IMR-90 (cell line): ENCODE results near the gene CBLN2. TPM values are rescaled to one million over a fixed set of nuclear protein-coding genes. Genes with fewer than 3 reads are reported as not detected.

Experiments
- ATAC-seq: fragments of 200-7000 bp; cut with Tn5 transposase; 2 replicates; pipeline ENCODE4 v1.9.1; 2020; ENCODE audit warnings: low read depth, mild to moderate bottlenecking, moderate library complexity
- BruUV-seq: library from RNA; stranded (reverse); fragments of 400-500 nt; replicated peaks from 2 replicates; lab custom pipeline; 2021; lab: Mats Ljungman, UMichigan
- CTCF ChIA-PET: fragments of 300-600 bp; formaldehyde crosslinking; extraction: SDS; loops from one replicate; lab custom pipeline; 2021; ENCODE audit warnings: antibody characterized with exemption; lab: Yijun Ruan, JAX
- POLR2A ChIA-PET: fragments of 300-600 bp; sonication (Branson Sonifier 250); formaldehyde crosslinking; loops from one replicate; lab custom pipeline; 2022; ENCODE audit warnings: antibody characterized with exemption; ENCODE audit not compliant: unreplicated experiment; lab: Charles Lee
- DNase-seq: peaks from one replicate; pipeline ENCODE4 v3.0.0; 2013
- H2AFZ ChIP-seq: replicated peaks from 2 replicates; pipeline ENCODE3; 2013; ENCODE audit warnings: low read length, mild to moderate bottlenecking; ENCODE audit not compliant: poor library complexity
- H2AK5ac ChIP-seq: 2 replicates; pipeline ENCODE4 v1.6.1; 2013; ENCODE audit warnings: low read depth, low read length, inconsistent platforms
- H2AK9ac ChIP-seq: replicated peaks from 2 replicates; pipeline ENCODE3; 2013; ENCODE audit warnings: mild to moderate bottlenecking, low read depth, low read length, moderate library complexity; ENCODE audit not compliant: poor library complexity
- H2BK120ac ChIP-seq: 2 replicates; pipeline ENCODE4 v1.6.1; 2013; ENCODE audit warnings: low read depth, low read length, inconsistent platforms
- H2BK15ac ChIP-seq: 3 replicates; pipeline ENCODE4 v1.6.1; 2013; ENCODE audit warnings: low read depth, low read length, inconsistent platforms
- H2BK20ac ChIP-seq: 2 replicates; pipeline ENCODE4 v1.6.1; 2013; ENCODE audit warnings: low read depth, mild to moderate bottlenecking, inconsistent platforms, low read length, moderate library complexity
- H2BK5ac ChIP-seq: 2 replicates; pipeline ENCODE4 v1.6.1; 2013; ENCODE audit warnings: mild to moderate bottlenecking, low read depth, low read length, inconsistent platforms; ENCODE audit not compliant: poor library complexity, severe bottlenecking
- H3K14ac ChIP-seq: replicated peaks from 2 replicates; pipeline ENCODE4 v1.6.1; 2013; ENCODE audit warnings: low read depth, low read length, inconsistent platforms
- H3K18ac ChIP-seq: 2 replicates; pipeline ENCODE4 v1.6.1; 2013; ENCODE audit warnings: low read depth, low read length, control low read depth
- H3K23ac ChIP-seq: 2 replicates; pipeline ENCODE4 v1.6.1; 2013; ENCODE audit warnings: low read depth, low read length, inconsistent platforms
- H3K27ac ChIP-seq: 2 replicates; pipeline ENCODE4 v1.5.1; 2013; ENCODE audit warnings: mild to moderate bottlenecking, control low read depth, low read length; ENCODE audit not compliant: insufficient read depth
- H3K27me3 ChIP-seq: 2 replicates; pipeline ENCODE4 v1.6.1; 2013; ENCODE audit warnings: low read length; ENCODE audit not compliant: control insufficient read depth, insufficient read depth
- H3K36me3 ChIP-seq: 2 replicates; pipeline ENCODE4 v1.6.1; 2013; ENCODE audit warnings: low read length, mixed read lengths; ENCODE audit not compliant: control insufficient read depth, insufficient read depth
- H3K4ac ChIP-seq: 2 replicates; pipeline ENCODE4 v1.6.1; 2013; ENCODE audit warnings: low read depth, low read length, inconsistent platforms
- H3K4me1 ChIP-seq: 2 replicates; pipeline ENCODE4 v1.6.1; 2013; ENCODE audit warnings: low read length, mixed read lengths; ENCODE audit not compliant: control insufficient read depth, insufficient read depth
- H3K4me2 ChIP-seq: 2 replicates; pipeline ENCODE4 v1.6.1; 2013; ENCODE audit warnings: low read depth, mild to moderate bottlenecking, control low read depth, low read length, moderate library complexity
- H3K4me3 ChIP-seq: 2 replicates; pipeline ENCODE4 v1.5.1; 2013; ENCODE audit warnings: low read depth, mild to moderate bottlenecking, control low read depth, low read length, moderate library complexity; ENCODE audit not compliant: insufficient read depth
- H3K56ac ChIP-seq: 2 replicates; pipeline ENCODE4 v1.6.1; 2013; ENCODE audit warnings: low read length, inconsistent platforms; ENCODE audit not compliant: insufficient read depth; ENCODE audit errors: extremely low read depth
- H3K79me1 ChIP-seq, 2 experiments: 2 replicates each; pipeline ENCODE4 v1.6.1; 2013; ENCODE audit warnings: low read length in 2 of 2, inconsistent platforms in 1 of 2, low read depth in 1 of 2
- H3K9ac ChIP-seq: 2 replicates; pipeline ENCODE4 v1.6.1; 2013; ENCODE audit warnings: low read depth, low read length, control low read depth
- H3K9me1 ChIP-seq: 2 replicates; pipeline ENCODE4 v1.6.1; 2013; ENCODE audit warnings: low read length, inconsistent platforms; ENCODE audit not compliant: insufficient read depth
- H3K9me3 ChIP-seq: 2 replicates; pipeline ENCODE4 v1.6.1; 2013; ENCODE audit warnings: low read length; ENCODE audit not compliant: control insufficient read depth, insufficient read depth
- H4K20me1 ChIP-seq: 2 replicates; pipeline ENCODE4 v1.6.1; 2013; ENCODE audit warnings: low read length, inconsistent platforms; ENCODE audit not compliant: insufficient read depth
- H4K5ac ChIP-seq: 2 replicates; pipeline ENCODE4 v1.6.1; 2013; ENCODE audit warnings: mild to moderate bottlenecking, low read depth, low read length, control low read depth
- H4K8ac ChIP-seq, 2 experiments: 2 replicates each; pipeline ENCODE4 v1.6.1; 2013; ENCODE audit warnings: low read depth in 2 of 2, low read length in 2 of 2, control low read depth in 1 of 2, inconsistent platforms in 1 of 2
- H4K91ac ChIP-seq: 2 replicates; pipeline ENCODE4 v1.6.1; 2013; ENCODE audit warnings: low read depth, low read length, inconsistent platforms; ENCODE audit not compliant: insufficient read depth
- BHLHE40 ChIP-seq: fragments of 150-350 bp; IDR thresholded peaks from 2 replicates; pipeline ENCODE4 v1.6.1; 2016; ENCODE audit warnings: mild to moderate bottlenecking, low read depth, low read length
- CEBPB ChIP-seq: IDR thresholded peaks from 2 replicates; pipeline ENCODE4 v1.6.1; 2012; ENCODE audit warnings: low read depth, low read length, improper control_type of control experiment
- CHD1 ChIP-seq: IDR thresholded peaks from 2 replicates; pipeline ENCODE4 v1.6.1; 2012; ENCODE audit warnings: low read depth, low read length, improper control_type of control experiment
- CTCF ChIP-seq: conservative IDR thresholded peaks from 2 replicates; pipeline ENCODE4 v1.5.1; 2012; ENCODE audit warnings: mild to moderate bottlenecking, low read depth, low read length, improper control_type of control experiment
- ELK1 ChIP-seq: fragments of 150-350 bp; IDR thresholded peaks from 2 replicates; pipeline ENCODE4 v1.6.1; 2016; ENCODE audit warnings: low read depth, mild to moderate bottlenecking, low read length, moderate library complexity, borderline replicate concordance
- FOS ChIP-seq: fragments of 150-350 bp; IDR thresholded peaks from 2 replicates; pipeline ENCODE4 v1.6.1; 2016; ENCODE audit warnings: low read depth, low read length
- MAFK ChIP-seq: IDR thresholded peaks from 2 replicates; pipeline ENCODE4 v1.6.1; 2012; ENCODE audit warnings: low read depth, low read length, improper control_type of control experiment
- MAZ ChIP-seq: IDR thresholded peaks from 2 replicates; pipeline ENCODE4 v1.6.1; 2012; ENCODE audit warnings: low read depth, mild to moderate bottlenecking, low read length, improper control_type of control experiment, moderate library complexity, borderline replicate concordance
- MXI1 ChIP-seq: IDR thresholded peaks from 2 replicates; pipeline ENCODE4 v1.6.1; 2012; ENCODE audit warnings: low read depth, mild to moderate bottlenecking, low read length, moderate library complexity, borderline replicate concordance
- NFE2L2 ChIP-seq: fragments of 150-350 bp; IDR thresholded peaks from 2 replicates; pipeline ENCODE4 v1.6.1; 2016; ENCODE audit warnings: low read depth, mild to moderate bottlenecking, low read length
- POLR2A ChIP-seq: IDR thresholded peaks from 2 replicates; pipeline ENCODE4 v1.6.1; 2012; ENCODE audit warnings: mild to moderate bottlenecking, low read depth, low read length
- RAD21 ChIP-seq: IDR thresholded peaks from 2 replicates; pipeline ENCODE4 v1.6.1; 2012; ENCODE audit warnings: low read length, improper control_type of control experiment
- RCOR1 ChIP-seq: IDR thresholded peaks from 2 replicates; pipeline ENCODE4 v1.6.1; 2012; ENCODE audit warnings: mild to moderate bottlenecking, low read length, improper control_type of control experiment; ENCODE audit not compliant: insufficient replicate concordance
- RFX5 ChIP-seq: IDR thresholded peaks from 2 replicates; pipeline ENCODE4 v1.8.0; 2012; ENCODE audit warnings: low read depth, mild to moderate bottlenecking, low read length, moderate library complexity
- SMC3 ChIP-seq: fragments of 150-350 bp; IDR thresholded peaks from 2 replicates; pipeline ENCODE4 v1.6.1; 2016; ENCODE audit warnings: low read depth, mild to moderate bottlenecking, antibody characterized with exemption, low read length, moderate library complexity
- USF2 ChIP-seq: fragments of 150-350 bp; IDR thresholded peaks from 2 replicates; pipeline ENCODE4 v1.6.1; 2017; ENCODE audit warnings: mild to moderate bottlenecking, antibody characterized with exemption, low read length, low read depth
- WGBS, 2 experiments: methylation state at CpG; one replicate each; pipeline versions ENCODE4 v1.1.5 to v1.1.7; 2013; ENCODE audit warnings: missing lambda C conversion rate in 2 of 2; ENCODE audit not compliant: insufficient read length in 1 of 2; ENCODE audit errors: extremely low coverage in 2 of 2; 5-methylcytosine and 5-hydroxymethylcytosine counted together
- dilution Hi-C: fragments of 300-500 bp; cut with HindIII; formaldehyde crosslinking; loops from one replicate; pipeline ENCODE4 v1.14.3; 2018; ENCODE audit warnings: low sequenced_read_pairs; ENCODE audit not compliant: unreplicated experiment
- in situ Hi-C: fragments of 300-500 bp; cut with MboI; formaldehyde crosslinking; loops from 3 replicates; pipeline ENCODE4 v1.14.3; 2019; ENCODE audit warnings: low sequenced_read_pairs, inconsistent platforms, mixed read lengths
- intact Hi-C: fragments of 100-400 bp; cut with micrococcal nuclease; formaldehyde crosslinking; loops from 2 replicates; pipeline ENCODE4 v1.10.0; 2022
- polyA plus RNA-seq, 3 experiments: library from polyadenylated mRNA; depleted of rRNA; stranded (reverse); fragments of >200 nt; gene quantifications; 2 replicates each; pipeline ENCODE4 v1.2.3, GENCODE V29; 2012; ENCODE audit warnings: low replicate concordance in 1 of 3
- total RNA-seq: library from RNA; depleted of rRNA; stranded (reverse); fragments of >200 nt; gene quantifications from 2 replicates; pipeline ENCODE4 v1.2.3, GENCODE V29; 2012

Gene CBLN2
- total and polyA plus RNA-seq, 2 of the 4 experiments (the other 2 are of a cell fraction): not detected

GRCh38 chr18:72572896-72573295 is 28.8 kb upstream of the CBLN2 start:
- no peaks in the 10 kb centered on the region for H3K36me3 ChIP-seq

More at GRCh38 chr18:72572896-72573295, 28.8 kb upstream of the CBLN2 start:
- Histone ChIP-seq H2BK120ac (no peak overlapping the region), H3K23ac (no peak overlapping the region), H2AFZ (no peak overlapping the region), H3K4me1 (no peaks in the 10 kb centered on the region), H3K18ac (no peak overlapping the region), H3K9me1 (no peaks in the 10 kb centered on the region), H3K9me3 (peaks cover 5% of the 10 kb centered on the region), H3K4me3 (no peak overlapping the region), H3K27ac (no peak overlapping the region), H4K8ac (no peak overlapping the region), H3K4ac (no peak overlapping the region), H4K91ac (no peak overlapping the region), H3K56ac (no peak overlapping the region), H2AK5ac (no peak overlapping the region), H4K5ac (no peak overlapping the region), H3K79me1 (no peaks in the 10 kb centered on the region), H3K9ac (no peak overlapping the region), H2BK5ac (no peak overlapping the region), H4K20me1 (no peaks in the 10 kb centered on the region), H3K27me3 (no peaks in the 10 kb centered on the region), H2AK9ac (no peak overlapping the region), H3K4me2 (no peak overlapping the region), H3K14ac (no peak overlapping the region), H2BK20ac (no peak overlapping the region), H2BK15ac (no peak overlapping the region)
- intact Hi-C loops (no loop called here), in situ Hi-C loops (no loop called here), dilution Hi-C loops (no loop called here)
- DNase-seq (no peak), ATAC-seq (no peak)
- POLR2A ChIA-PET: no interaction called here
- CTCF ChIA-PET: no interaction called here
- no TSS peak for BruUV-seq
- TF ChIP-seq RCOR1: no peak
- TF ChIP-seq POLR2A: no peak
- no peak for TF ChIP-seq CTCF
- no peak for TF ChIP-seq RFX5
- TF ChIP-seq ELK1: no peak
- TF ChIP-seq MAFK: no peak
- no peak for TF ChIP-seq MXI1
- TF ChIP-seq USF2: no peak
- TF ChIP-seq MAZ: no peak
- TF ChIP-seq BHLHE40: no peak
- no peak for TF ChIP-seq RAD21
- no peak for TF ChIP-seq CEBPB
- TF ChIP-seq NFE2L2: no peak
- TF ChIP-seq FOS: no peak
- TF ChIP-seq CHD1: no peak
- no peak for TF ChIP-seq SMC3
- WGBS, 2 experiments: no CpG with 5 or more reads among the region's 2 CpGs
